GM18861 (cell line): Measurements from ENCODE around the gene TES.
A peak's percentile ranks its signal among the peaks of the same experiment; 100 is the strongest.

Source experiments
- ATAC-seq: cut with Tn5 transposase; IDR thresholded peaks from one replicate; pipeline ENCODE4 v1.9.1; 2021; ENCODE audit not compliant: unreplicated experiment

Gene TES

DNA sequence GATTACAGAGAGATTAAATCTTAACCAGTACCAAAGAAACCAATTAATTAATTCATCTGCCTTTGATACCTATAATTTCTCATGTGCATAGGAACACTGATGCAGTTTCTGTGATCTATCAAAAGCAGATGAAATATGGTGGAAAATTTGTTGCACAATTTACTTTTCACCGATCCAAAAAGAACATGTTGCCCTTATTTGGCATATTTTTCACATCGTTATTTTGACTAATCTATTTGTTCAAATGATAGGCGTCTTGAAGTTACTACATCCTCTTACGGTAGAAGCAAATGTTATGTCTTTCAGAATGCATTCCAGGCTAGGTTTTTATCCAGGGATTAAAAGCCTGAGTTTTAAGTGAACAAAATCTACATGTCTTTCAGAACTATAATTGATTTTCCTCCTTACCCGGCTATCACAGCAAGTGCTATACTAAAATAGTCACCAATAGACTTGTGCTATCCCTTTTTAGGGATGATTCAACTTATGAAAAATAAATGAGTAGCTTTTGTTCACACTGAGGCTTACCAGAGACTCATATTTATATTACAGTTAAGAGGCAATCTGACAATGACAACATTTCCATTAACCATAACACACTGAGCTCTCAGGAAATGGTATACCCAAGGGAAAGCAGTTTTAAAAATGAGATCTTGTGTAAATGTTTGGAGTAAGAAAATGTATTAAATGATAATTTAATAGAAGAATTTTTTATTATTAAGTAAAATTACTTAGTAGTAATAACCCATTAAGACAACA is 16.8 kb upstream of the TES start:
- no peak for ATAC-seq

DNA sequence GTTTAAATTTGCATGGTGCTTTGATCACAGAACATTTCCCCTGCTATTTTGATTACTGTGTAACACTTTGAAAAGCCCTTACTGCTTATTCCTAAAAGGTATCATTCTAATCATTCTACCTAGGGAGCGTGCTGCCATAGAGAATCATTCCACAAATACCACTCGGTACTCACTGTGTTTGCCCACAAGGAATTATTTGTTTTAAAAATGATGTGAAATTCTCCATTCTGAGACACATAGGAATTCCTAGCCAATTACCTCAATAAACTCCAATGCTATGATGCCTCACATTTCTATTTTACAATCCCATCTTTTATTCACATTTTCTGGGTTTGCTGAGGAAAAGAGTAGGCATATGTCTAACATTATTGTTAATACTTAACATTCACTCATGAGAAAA is 16.2 kb upstream of the TES start:
- ATAC-seq: no peak

DNA sequence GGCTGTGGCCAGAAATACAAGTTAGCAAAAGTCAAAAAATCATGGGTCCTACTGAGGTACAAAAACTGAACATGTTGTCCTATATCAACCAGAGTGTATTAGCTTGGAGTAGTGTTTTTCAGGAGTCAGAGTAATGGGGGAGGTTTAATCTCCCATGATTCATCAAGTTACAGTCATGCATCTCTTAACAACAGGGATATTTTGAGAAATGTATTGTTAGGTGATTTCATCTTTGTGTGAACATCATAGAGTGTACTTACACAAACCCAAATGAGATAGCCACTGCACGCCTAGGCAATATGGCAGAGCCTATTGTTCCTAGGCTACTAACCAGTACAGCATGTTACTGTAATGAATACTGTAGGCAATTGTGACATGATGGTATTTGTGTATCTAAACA is 14.9 kb upstream of the TES start:
- no peak for ATAC-seq

DNA sequence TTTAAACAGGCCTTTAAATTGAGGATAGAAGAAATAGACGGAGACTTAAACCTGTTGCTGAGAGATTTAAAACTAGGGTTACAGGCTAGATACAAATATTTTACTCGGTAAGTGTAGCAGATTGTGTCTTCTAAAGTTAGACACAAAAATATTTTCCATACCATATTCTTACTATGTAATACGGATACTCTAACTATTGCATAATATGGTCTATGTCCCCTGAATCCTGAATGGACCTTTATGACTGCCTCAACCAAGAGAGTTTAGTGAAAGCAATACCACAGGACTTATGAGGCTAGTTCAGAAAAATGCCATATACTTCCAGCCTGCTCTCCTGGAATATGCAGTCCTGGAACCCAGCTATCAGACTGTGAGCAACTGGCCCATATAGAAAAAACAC is 13.4 kb upstream of the TES start:
- no peak for ATAC-seq

DNA sequence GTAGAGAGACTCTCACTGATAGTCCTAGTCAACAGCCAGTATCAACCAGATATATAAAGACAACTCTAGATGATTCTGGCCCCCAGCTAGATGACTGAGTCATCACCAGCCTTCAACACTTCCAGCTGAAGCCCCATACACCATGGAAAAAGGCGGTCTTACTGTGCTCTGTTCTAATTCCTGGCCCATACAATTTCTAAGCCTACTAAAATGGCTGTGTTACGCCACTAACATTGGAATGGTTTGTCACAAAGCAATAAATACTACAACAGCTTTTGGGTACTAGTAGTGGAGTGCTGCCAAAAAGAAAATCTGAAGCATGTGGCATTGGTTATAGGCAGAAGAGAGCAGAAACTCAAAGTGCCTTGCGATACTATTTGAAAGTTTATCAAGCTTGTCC is 13.0 kb upstream of the TES start:
- no peak for ATAC-seq

DNA sequence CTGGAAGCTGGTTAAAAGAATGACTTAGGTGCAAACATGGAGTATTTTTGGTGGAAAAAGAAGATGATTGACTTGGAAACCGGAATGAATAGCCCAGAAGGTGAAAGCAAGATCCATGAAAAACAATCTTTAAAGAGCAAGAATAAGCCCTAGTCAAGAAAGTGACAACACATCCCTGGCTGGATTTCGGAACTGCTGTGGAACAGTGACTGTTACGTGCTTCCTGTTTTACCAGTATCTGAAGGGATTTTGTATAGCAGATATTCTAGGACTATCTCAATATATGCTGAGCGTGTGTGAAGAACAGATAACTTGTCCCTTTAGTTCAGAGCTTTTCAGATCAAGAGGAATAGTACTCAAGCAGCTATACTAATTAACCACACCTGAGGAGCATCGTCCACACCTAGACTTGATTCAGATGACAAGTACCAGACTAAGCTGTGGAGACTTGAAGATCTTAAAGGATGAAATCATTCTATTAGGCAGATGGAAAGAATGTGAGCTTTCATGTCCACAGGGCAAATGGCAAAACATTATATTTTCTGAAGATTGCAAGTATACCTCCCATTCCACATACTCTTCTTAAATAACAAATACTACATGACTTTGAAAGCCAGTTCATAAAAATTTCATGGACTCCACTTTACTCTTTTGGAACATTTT is 11.5 kb upstream of the TES start:
- no peak for ATAC-seq

DNA sequence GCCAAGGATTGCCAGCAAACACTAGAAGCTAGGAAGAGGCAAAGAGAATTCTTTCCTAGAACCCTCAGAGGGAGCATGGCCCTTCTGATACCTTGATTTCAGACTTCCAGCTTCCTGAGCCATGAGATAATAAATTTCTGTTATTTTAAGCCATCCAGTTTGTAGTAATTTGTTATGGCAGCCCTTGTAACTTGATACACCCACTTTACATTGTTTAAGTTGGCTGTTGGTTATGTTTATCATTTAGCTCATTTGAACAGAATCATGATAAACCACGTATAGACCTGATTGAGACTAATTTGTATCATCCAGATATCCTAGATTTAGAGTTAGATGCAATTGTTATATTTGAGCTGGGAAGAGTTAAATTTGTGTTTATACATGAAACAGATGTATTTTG is 9.4 kb upstream of the TES start:
- no peak for ATAC-seq

DNA sequence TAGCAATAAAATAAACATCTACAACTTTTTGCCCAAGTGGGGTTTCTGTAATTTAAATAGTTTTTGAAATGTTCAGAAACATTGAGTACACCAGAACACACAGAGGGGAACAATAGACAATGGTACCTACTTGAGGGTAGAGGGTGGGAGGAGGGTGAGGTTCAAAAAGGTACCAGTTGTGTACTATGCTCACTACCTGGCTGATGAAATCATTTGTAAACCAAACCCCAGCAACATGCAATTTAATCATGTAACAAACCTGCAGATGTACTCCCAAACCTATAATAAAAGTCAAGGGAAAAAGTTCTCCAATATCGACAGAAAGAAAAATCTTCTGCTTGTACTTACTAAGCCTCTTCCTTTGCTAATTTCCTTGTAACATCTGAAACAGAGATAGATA is 4.2 kb upstream of the TES start:
- ATAC-seq: no peak

DNA sequence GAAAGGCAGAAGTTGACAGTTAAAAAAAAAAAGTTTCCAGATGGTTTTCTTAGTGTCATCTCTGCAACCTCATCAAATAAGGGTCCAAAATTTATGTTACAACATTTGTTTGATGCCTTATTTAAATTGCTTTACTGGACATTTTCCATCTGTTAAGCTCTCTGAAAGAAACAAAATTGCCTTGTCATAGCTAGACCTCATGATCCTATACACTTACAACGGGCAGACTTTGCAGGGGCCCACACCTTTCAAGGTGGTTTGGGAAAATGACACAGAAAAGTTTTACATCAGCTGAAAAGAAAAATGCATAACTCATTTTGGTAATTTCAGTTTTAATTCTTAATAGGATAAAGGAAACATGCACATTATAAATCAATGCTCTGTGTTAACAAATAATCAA is 1.4 kb upstream of the TES start:
- no peak for ATAC-seq

DNA sequence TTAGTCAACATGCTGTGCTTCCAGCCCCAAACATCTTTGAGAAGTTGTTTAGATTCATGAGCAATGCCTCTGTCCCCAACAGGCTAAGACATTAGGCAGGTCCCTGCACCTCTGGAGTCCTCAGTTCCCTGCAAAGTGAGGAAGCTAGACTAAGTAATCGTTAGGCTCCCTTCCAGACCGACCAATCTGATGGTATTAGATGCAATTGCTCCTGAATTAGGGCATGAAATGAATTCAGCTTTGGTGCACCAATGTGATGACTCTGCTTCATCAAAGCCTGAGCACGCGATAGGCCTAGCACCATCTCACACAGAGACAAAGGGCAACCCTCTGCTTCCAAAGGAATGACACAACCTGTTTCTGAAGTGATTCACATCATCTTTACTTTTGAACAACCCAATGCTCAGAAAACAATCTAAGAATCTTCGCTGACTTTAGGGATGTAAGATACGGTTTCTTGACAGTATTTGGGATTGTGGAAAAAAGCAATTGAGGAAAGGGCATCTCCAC is 723 bp upstream of the TES start:
- no peak for ATAC-seq

DNA sequence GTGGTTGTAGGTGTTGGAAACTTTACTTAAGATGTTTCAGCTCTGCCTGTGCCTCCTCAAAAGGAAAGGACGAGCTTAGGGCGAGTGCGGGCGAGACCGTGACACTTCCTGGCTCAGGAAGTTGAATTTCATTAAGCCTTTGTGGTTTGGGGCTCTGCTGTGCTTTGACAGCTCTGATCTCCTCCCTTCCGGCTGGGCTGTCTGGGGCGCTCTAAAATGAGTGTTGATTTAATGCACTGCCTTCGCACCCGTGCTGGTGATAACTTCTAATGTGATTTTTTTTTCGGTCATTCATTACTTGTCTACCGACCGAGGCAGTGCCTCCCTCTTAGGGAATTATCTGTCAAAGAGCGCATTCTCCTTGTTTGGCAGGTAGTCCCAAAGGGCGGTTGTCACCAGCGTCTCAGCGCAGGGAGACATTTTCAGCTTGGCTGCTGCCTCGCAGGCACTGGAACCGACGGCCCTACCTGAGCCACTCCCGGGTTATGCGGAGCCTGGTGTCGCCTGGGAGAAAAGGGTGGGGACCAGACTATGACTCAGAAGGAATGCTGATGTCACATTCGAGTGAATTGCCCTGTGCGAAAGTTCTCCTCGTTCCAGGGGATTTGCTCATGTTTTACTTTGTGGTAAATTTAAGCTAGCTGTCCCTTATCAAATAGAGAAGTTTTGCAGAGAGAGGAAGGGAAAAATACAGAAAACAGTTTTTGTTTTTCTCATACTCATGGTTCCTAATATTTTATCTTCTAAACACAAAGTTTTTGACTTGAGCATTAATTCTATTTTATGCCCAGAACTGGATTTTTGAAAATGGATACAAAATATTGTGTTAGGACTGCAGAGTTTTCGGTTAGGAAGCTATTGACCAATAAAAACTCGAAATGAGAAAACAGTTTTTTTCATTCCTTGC is 920 bp downstream of the TES start:
- ATAC-seq: peak; percentile 69

DNA sequence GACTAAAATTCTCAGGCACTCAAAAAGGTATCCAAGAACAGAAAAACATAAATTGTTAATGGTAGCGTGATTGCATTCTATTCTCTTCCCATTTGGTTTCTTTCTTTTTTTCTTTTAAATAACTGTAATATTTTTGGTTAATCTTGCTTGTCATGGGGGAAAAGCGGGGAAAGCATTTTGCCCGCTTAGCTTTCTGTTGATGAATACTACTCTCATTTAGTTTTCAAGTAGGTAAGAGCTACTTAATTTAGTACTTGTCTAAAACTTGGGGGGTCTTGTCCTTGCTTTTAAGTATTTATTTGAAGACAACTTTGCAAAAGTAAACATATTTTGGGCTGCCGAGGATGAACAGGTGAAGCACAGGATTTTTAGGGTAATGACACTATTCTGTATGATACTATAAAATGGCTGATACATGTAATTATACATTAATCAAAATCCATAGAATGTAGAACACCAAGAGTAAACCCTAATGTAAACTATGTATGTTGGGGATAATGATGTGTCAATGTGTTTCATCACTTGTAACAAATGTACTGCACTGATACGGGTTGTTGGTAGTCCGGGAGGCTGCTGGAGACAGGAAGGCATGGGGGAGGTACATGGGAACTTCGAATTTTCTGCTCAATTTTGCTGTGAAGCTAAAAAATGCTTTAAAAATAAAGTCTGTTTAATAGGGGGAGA is 1.7 kb downstream of the TES start:
- ATAC-seq: no peak

DNA sequence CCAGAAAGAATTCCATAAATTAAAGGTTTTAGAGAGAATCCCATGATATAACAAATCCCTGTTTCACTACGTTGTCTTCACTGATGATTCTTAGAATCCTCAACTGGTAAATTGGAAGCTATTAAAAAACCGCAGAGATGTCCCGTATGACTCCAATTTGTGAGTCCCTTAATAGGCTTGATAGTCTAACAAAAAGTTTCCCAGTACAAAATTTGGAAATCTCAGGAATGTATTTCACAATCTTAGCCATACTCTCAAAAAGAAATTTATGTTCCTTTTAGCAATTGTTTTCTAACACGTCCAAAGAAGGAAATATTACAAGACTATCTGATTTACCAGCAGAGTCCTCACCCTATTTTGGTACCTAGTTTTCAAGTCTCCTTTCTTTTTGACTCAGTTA is 2.5 kb downstream of the TES start:
- no peak for ATAC-seq

DNA sequence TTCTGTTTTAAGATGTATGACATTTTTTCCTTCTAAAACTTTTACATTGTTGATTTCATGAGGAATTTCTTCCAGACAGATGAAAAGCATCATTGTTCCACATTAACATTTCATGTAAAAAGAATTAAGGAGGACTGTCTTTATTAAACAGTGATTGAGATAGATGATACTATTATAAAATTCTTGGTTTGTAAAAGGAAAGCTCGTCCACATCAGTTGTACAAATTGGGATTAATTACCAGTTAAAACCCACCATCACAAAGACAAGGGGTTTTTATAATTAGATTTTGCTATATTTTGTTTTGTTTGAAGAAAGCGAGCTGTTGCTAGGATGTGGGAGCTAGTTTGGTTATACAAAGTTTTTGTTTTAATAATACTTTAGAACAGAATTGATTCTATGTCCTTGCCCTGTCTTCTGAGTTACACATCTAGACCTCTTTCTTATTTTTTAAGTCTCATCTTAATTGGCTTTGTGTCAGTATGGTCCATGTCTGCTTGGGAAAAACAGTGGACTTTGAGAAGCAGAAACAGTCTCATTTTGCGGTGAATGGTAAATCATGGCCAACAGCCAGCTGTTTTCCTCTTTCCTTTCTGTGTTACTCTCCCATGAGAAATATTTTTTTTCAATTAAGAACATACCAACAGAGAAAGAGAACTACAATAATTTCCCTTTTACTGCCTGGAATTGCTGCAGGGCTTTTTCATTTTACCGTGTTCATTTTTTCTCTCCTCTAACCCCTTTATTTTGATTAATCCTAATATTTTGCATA is 3.2 kb downstream of the TES start:
- ATAC-seq: no peak

DNA sequence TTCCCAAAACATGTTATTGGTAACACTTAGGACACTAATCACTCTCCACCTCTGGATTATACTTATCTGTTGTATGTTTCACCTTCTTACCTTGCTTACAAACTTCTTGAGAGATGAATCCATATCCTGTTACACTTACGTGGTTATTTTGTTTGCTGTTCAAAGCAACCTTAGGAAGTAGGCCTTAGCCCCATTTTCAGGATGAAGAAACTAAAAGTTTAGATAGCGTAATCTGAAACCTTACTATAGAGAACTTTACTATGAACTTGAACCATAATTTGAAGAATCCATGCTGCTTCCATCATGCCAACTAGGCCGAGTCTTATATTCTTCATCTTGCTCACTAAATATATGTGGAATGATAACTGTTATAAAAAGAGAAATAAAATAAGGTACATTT is 4.6 kb downstream of the TES start:
- no peak for ATAC-seq

DNA sequence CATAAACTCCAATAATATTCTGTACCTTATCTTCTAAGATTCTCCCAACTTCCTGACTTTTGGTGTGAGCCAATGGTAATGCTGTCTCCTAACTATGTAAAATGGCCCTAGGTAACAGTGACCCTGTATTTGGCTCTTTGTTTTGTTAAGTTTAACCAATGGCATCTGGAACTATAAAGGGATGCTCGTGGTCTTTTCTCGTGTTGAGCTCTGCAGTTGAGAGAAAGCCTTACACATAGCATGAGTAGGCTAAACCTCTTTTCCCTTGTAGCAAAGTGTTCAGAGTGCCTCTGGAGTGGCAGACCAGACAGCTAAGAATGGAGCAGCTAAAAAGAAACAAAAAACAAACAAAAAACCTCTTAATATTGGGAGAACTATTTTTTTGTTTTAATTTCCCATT is 5.2 kb downstream of the TES start:
- ATAC-seq: no peak

DNA sequence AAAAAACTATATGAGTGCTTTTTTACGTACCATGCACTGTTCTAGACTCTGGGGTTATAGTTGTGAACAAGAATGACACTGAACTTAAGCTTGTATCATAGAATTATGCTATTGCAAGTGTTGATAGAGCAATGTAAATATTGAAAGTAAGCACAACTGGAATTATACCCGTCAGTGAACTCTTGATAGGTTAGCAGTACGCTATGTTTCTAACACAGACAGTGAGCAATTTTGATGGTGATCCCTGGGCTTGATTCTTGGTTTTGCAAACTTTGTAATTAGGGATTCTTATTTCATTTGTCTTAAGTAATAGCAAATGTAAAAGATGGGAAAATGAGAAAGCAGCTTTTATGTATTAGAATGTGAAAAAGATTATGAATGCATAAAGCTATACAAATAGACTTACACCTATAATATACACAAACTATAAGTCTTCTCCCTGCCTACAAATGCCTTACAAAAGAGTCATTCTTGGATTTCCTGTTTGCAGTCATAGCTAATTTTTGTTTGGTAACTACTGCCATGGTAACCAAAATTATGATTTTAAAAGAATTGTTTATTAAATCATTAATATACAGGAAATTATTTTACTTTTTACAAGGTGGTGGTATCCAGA is 6.7 kb downstream of the TES start:
- ATAC-seq: no peak

DNA sequence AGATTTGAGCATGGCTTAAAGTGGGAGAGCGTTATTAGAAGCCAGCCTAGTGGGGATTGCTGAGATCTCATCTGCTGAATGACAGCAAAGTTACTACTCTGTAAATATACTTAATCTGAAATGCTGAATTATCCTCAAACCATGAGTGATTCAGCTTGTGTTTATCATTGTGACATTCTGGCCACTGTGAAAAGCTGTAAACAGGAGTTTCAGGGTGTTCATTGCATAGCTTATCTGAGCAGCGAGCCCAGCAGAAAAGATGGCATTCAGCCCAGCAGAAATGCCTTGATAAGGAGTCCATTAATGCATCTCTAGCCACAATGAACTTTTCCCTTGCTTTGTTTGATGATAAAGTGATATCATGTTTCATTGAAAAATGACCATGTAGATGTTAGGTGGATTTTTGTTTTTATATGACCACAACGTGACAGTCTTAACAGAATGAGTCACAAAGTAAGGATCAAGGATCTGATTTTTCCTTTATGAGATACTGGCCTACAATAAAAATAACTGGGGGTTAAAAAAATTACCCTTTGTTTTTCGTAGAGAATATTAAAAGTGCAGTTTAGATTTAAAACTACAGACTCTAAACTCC is 7.8 kb downstream of the TES start:
- ATAC-seq: no peak

DNA sequence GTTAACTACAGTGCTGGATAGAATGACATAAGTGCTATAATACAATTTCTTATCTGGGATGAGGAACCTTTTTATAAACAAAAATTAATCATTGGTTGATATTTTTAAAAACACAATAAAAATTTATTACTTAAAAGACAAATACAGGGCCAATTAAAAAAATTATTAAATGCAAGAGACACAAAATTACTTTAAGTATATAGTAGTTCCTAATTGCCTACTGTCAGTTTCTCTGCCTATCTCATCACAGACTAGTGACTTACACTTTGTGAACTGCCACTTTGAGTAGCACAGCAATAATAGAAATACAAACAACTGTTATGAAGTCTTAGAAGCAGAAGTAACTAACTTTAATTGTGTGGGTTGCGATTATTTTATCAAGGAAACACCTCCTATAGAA is 8.4 kb downstream of the TES start:
- ATAC-seq: no peak

DNA sequence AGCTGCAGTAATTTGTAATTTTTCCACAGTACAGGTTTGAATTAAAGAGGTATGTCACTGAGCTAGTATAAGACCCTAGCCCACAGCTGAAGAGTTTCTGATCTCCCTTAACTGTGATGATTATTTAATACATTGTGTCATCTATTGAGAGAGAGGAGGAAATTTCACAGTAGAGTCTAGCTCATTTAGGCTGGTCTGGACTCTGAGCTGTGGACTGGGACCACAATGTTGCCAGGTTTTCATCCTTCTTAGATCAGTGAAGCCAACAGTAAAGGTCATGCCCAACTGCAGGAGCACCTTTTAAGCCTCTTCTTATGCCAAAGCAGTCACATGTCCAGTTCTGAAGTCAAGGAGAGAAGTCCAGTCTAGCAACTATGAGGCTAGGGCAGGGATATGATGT is 8.9 kb downstream of the TES start:
- ATAC-seq: no peak
